COLO668 (cell line): Measurements from ENCODE around the gene CNST.
A peak's percentile ranks its signal among the peaks of the same experiment; 100 is the strongest.
"Not testable (repeated sequence)": the region's sequence is repeated elsewhere in the genome, so short reads cannot be mapped to it uniquely, and the experiment has no call there.

ENCODE experiments used
- DNase-seq: peaks from one replicate; lab custom pipeline; 2025; ENCODE audit not compliant: unreplicated experiment; lab: John Stamatoyannopoulos, UW

CNST gene

DNA sequence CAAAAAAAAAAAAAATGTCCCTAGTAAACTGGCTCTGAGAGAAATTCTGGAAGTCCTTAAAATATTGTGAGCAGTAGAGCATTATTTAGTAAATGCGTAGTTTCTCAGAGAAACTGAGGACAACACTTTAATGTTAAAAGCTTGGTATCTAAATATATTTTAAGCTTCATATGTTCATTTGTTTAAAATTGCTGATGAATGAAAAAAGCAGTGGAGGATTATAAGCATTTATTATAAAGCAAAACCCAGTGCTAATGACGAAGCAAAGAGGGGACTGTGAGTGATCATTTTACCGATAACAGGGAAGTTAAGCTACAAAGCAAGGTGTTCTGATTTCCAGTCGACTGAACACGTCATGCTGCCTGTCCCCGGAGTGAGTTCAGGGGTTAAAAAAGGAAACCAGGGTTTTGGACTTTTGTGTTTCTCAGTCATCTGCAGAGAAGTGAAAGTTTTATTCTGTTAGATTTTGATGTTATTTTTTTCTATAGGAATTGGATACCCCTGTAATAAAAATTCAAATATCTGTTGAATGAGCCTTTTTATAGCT, 93.4 kb downstream of the CNST start:
- no peak for DNase-seq

- no peak for DNase-seq
Measured at GRCh38 chr1:246661451-246661850, 95.2 kb downstream of the CNST start.

- DNase-seq = no peak
Measured at GRCh38 chr1:246667773-246668172, 101.5 kb downstream of the CNST start.

DNA sequence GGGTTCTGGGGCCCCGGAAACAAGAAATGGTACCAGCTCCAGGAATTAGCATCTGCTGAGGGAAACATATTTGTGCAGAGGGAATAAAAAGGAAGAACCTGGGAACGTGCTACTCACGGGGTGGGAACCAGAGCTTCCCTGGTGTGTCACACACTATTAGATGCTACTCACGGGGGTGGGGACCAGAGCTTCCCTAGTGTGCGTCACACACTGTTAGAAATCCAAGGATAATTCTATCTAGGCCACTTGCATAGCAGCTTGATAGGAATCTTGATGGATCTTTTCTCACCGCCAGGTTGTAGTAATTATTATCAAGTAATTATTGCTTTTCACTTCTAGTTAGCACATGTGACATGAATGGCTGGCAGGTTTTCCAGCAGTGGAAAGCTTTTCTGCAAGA, 103.4 kb downstream of the CNST start:
- DNase-seq = no peak

DNA sequence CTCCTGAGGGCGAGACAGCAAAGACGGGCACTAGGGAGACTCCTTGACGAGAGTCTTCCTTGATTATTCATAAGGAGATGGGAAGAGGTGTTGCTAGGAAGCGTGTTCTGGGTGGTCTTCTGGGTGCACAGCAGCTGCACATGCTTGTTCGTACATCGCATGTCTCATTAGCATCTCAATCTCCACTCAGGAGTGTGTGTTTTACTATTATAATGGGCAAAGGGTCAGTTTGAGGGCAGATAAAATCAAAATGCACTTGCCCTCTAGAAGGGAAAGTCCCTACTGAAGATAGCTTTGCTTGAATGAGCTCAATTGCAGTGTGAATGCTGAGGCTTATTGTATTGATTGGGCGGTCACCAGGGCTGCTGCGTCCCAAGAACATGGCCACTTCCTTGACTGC, 107.8 kb downstream of the CNST start:
- DNase-seq = no peak

DNA sequence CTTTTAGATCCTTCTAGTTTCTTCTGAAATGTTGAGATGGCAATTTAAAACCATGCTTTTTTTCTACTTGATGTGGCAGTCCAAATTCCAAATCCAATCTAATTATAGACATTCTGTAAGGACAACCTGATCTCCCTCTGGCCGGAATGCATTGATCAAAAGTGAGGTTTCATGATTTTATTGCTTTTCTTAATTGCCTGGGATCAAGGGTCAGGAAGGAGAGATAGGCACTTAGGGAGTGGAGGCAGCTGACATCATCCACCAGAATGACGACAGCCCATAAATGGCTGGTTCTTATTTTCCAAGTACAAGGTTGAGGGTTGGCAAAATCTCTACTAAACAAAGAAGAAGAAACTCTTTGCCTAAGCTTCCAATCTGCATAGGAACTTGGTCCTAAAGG, 111.6 kb downstream of the CNST start:
- no peak for DNase-seq

GRCh38 chr1:246678816-246679793, 112.8 kb downstream of the CNST start:
- no peak for DNase-seq

GRCh38 chr1:246679794-246680177, 113.5 kb downstream of the CNST start:
- no peak for DNase-seq

DNA sequence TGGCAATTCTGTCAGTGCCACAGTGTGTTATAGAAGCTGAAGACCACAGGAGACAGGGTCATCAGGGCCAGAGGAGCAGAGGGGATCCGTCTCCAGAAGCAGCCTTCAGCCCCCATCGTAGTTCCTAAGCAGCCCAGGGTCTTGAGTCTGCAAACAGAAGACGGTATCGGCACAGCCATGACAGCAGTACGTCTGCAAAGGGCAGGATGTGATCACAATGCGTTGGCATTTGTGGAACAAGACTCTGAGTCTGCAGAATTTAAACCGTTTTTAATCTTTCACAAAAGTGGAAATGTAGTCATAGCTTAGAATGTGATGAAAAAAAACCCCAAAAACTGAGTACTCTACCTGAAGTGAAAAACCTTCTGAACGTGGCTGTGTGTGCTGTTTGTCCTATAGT, 113.9 kb downstream of the CNST start:
- no peak for DNase-seq

- DNase-seq = no peak
Measured at GRCh38 chr1:246680696-246681130, 114.5 kb downstream of the CNST start.

- no peak for DNase-seq
Measured at GRCh38 chr1:246681900-246682895, 115.9 kb downstream of the CNST start.

GRCh38 chr1:246683521-246683920, 117.3 kb downstream of the CNST start:
- no peak for DNase-seq

DNA sequence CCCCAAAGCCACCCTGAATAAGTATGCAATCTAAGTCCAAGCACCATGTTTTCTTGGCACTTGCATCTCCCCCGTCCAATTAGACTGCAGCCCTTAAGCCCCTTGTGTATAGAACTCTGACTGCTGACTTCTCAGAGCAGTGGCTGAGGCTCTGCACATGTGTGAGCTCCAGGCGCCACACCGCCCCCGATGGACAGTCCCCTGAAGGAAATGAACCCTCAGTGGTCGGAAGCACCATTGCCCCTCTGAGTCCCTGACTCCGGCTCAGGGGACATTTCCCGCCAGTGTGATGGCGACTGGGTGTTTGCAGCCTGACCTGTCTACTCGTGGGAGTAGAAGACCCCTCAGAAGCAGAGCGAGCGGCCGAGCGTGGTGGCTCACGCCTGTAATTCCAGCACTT, 120.7 kb downstream of the CNST start:
- no peak for DNase-seq

DNA sequence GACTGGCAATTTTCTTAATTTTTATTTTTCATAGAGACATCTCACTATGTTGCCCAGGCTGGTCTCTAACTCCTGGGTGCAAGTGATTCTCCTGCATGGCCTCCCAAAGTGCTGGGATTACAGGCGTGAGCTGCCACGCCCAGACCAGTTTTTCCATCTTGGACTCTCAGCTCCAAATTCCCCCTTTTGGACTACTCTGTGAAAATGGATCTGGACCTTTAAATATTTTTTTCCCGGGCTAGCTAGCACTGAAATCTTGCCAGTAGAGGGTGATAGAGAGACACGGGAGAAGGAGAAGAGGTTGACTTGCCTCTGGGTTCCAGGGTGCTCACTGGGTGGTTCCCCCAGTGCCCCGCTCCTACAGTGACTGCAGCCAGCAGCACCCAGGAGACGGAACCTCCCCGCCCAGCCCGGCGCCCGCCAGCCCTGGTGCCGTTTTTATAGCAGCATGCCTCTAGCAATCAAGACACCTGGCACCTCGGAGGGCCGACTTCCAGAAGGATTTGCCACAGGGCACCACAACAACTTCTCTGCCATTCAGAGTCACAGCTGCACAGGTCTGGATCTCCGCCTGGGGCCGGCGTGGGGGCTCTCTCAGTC, 123.3 kb downstream of the CNST start:
- DNase-seq = peak; percentile 56

- DNase-seq = no peak
Measured at GRCh38 chr1:246690100-246690499, 123.8 kb downstream of the CNST start.

DNA sequence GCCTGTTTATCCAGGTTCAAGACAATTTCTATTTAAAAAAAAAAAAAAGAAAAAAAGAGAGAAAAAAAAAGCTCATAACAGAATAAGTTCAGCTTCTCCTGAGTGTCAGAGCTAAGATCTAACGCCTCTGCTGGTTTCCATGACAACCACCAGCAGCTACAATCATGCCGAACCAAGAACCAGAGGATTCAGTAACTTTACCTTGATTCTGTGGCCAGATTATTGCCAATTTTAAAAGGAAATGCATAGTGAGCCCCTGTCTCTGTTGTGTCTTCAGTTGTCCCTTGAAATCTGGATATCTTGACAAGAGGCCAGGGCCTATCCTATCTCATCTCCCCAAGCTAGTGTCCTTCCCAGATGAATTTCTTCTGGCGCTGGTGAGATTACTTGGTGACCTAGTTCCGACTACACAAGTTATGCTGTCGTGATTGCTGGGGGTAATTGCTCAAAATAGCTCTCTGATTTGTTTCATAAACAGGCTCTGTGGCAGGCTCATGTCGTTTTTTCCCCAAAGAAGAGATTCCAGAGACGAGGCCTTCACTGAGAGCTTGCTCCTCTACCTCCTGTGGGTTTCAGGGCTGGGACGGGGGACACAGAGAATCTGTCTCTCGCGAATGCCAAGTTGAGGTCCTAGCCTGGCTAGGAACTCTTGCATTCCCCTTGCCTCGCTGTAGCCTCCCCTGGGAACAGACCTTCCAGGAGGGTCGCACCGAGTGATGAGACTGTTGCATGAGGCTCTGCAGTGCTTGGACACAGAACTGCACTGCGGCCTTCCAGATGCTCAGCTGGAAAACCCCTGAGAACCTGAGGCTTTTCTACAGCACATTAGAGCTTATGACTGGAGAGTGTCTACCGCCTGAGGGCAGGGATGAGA, 125.6 kb downstream of the CNST start:
- DNase-seq = no peak

- not testable (repeated sequence) for DNase-seq
Measured at GRCh38 chr1:246694213-246694895, 128.1 kb downstream of the CNST start.

DNA sequence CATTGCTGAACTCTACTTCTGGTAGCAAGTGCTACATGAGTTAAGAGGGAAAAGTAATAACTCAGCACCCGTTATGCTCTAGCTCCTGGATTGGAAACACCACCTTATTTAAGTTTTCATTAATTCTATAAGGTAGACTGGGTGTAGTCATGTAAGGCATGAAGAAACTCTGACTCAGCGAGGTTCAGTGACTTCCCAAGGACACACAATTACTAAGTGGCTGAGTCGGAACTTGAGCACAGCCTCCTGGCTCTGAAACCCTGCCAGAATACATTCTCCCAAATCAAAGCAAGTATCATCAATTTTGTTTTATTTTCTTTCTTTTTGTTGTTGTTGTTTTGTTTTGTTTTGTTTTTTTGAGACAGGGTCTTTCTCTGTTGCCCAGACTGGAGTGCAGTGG, 128.9 kb downstream of the CNST start:
- no peak for DNase-seq

- DNase-seq = no peak
Measured at GRCh38 chr1:246695666-246696065, 129.4 kb downstream of the CNST start.
